MCF 10A (cell line): ENCODE measurements around the gene SPSB1. TPM values are rescaled to one million over a fixed set of nuclear protein-coding genes. Genes with fewer than 3 reads are reported as not detected.
A peak's percentile ranks its signal among the peaks of the same experiment; 100 is the strongest.

Experiments used
- BruUV-seq: library from RNA; stranded (reverse); fragments of 400-500 nt; replicated peaks from 2 replicates; lab custom pipeline; 2021; lab: Mats Ljungman, UMichigan
- CTCF ChIA-PET: fragments of 300-600 bp; sonication (Branson Sonifier 250); formaldehyde crosslinking; extraction: SDS; loops from one replicate; lab custom pipeline; 2021; ENCODE audit warnings: antibody characterized with exemption, inconsistent platforms; lab: Yijun Ruan, JAX
- POLR2A ChIA-PET: fragments of 300-600, 350-650 bp; sonication (Branson Sonifier 250); formaldehyde crosslinking; extraction: SDS; loops from one replicate; lab custom pipeline; 2020; ENCODE audit warnings: antibody characterized with exemption, inconsistent platforms; lab: Yijun Ruan, JAX
- DNase-seq: peaks from one replicate; pipeline ENCODE4 v3.0.0-alpha.2; 2018; ENCODE audit not compliant: unreplicated experiment
- H3K27ac Mint-ChIP-seq: one replicate; pipeline ENCODE4 v1.8.0; 2022; ENCODE audit warnings: mild to moderate bottlenecking, low read depth, mixed read lengths; ENCODE audit not compliant: unreplicated experiment
- H3K27me3 Mint-ChIP-seq: one replicate; pipeline ENCODE4 v1.8.0; 2022; ENCODE audit warnings: mixed read lengths; ENCODE audit not compliant: insufficient read depth, unreplicated experiment
- H3K36me3 Mint-ChIP-seq: one replicate; pipeline ENCODE4 v1.8.0; 2022; ENCODE audit warnings: mild to moderate bottlenecking, moderate library complexity, mixed read lengths; ENCODE audit not compliant: insufficient read depth, unreplicated experiment
- H3K4me1 Mint-ChIP-seq: one replicate; pipeline ENCODE4 v1.8.0; 2022; ENCODE audit warnings: mixed read lengths; ENCODE audit not compliant: insufficient read depth, unreplicated experiment
- H3K4me3 Mint-ChIP-seq: one replicate; pipeline ENCODE4 v1.8.0; 2022; ENCODE audit warnings: mild to moderate bottlenecking, moderate library complexity, mixed read lengths; ENCODE audit not compliant: unreplicated experiment
- H3K9me3 Mint-ChIP-seq: one replicate; pipeline ENCODE4 v1.8.0; 2022; ENCODE audit warnings: mixed read lengths; ENCODE audit not compliant: unreplicated experiment
- CTCF ChIP-seq: fragments of 200-600 bp; IDR thresholded peaks from one replicate; pipeline ENCODE4 v1.8.0; 2022; ENCODE audit warnings: antibody characterized with exemption, mild to moderate bottlenecking; ENCODE audit not compliant: unreplicated experiment
- intact Hi-C: fragments of 100-400 bp; cut with micrococcal nuclease; formaldehyde crosslinking; loops from 2 replicates; pipeline ENCODE4 v1.14.1; 2022
- total RNA-seq: library from RNA; stranded (reverse); gene quantifications from 2 replicates; pipeline ENCODE4 v1.2.3, GENCODE V29; 2022

SPSB1 gene
- total RNA-seq, 1 experiment from 2014 or later, result 8.2 TPM

GRCh38 chr1:9338397-9339246 lies 45.9 kb downstream of the SPSB1 start:
- Mint-ChIP-seq H3K4me3 (no peak overlapping the region), H3K4me1 (no peaks in the 10 kb centered on the region), H3K27ac (peak overlapping the region; percentile 35), H3K36me3 (no peaks in the 10 kb centered on the region), H3K27me3 (no peaks in the 10 kb centered on the region), H3K9me3 (no peaks in the 10 kb centered on the region)
- BruUV-seq, result no TSS peak
- ChIA-PET POLR2A (no interaction called here), CTCF (interaction anchor here (0.6 to 0.7 kb wide), 2 partner anchors 12 to 156 kb away, joined by 3 to 4 read pairs; no protein-coding TSS in a partner anchor)
- intact Hi-C loops, result no loop called here
- DNase-seq, result no peak
- no peak for TF ChIP-seq CTCF

DNA sequence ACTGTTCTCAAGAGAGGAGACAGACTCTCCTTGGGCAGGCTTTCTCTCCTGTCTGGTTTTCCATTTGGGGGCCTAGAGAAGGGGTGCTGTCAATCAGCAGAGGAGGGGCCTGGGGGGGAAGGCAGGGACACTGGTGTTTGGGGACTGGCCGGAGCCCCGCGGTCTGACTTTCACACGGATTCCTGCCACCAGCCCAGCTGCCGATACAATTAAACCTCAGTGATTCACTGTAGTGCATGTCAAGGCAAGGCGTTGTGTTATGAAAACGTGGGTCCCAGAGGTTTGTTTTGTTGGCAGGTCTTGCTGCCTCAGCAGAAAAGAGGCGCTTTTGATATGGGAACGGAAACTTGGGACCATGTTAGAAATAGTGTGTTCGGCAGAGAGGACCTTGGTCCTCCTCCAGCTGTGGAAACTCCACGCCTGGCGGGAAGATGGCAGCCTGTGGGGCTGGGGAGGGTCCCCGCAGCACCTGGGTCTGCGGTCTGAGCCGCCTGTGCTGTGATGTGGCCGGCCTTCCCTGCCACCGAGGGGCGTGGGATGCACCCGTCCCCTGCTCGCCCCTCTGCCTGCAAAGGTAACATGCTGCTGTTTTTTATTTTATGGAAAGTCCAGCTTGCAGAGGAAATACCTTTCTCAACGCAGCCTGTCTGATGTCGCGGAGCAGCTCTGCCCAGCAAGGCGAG lies 47.6 kb downstream of the SPSB1 start:
- no peak for TF ChIP-seq CTCF

GRCh38 chr1:9340864-9341263 lies 48.2 kb downstream of the SPSB1 start:
- intact Hi-C loops, result no loop called here
- no peak for TF ChIP-seq CTCF
- Mint-ChIP-seq H3K27ac (no peak overlapping the region), H3K36me3 (no peaks in the 10 kb centered on the region), H3K9me3 (no peaks in the 10 kb centered on the region), H3K27me3 (no peaks in the 10 kb centered on the region), H3K4me3 (no peak overlapping the region), H3K4me1 (peaks cover under 1% of the 10 kb centered on the region)
- BruUV-seq, result no TSS peak
- ChIA-PET POLR2A (interaction anchor here (1.3 kb wide), 1 partner anchor 23 kb away, joined by 7 read pairs; no protein-coding TSS in a partner anchor), CTCF (interaction anchor here (0.5 to 0.7 kb wide), 2 partner anchors 116 to 335 kb away, joined by 3 read pairs; no protein-coding TSS in a partner anchor)
- no peak for DNase-seq

More for the DNA sequence above, 47.6 kb downstream of the SPSB1 start:
- no peaks in the 10 kb centered on the region for H3K4me1 Mint-ChIP-seq
- H3K9me3 Mint-ChIP-seq, result no peaks in the 10 kb centered on the region
- CTCF ChIA-PET, result interaction anchor here (0.7 kb wide), 1 partner anchor 117 kb away, joined by 3 read pairs; no protein-coding TSS in a partner anchor
- no peaks in the 10 kb centered on the region for H3K36me3 Mint-ChIP-seq
- POLR2A ChIA-PET, result interaction anchor here (1.3 kb wide), 1 partner anchor 23 kb away, joined by 7 read pairs; no protein-coding TSS in a partner anchor
- intact Hi-C loops, result no loop called here
- H3K4me3 Mint-ChIP-seq, result no peak overlapping the region
- peak; percentile 35 for DNase-seq
- no peak overlapping the region for H3K27ac Mint-ChIP-seq
- no peaks in the 10 kb centered on the region for H3K27me3 Mint-ChIP-seq
- no TSS peak for BruUV-seq
